GM23338 (cell line): ENCODE results near the gene SNX14. TPM values are rescaled to one million over a fixed set of nuclear protein-coding genes. Genes with fewer than 3 reads are reported as not detected.

Experiments used
- ATAC-seq: fragments of 200-7000 bp; cut with Tn5 transposase; 3 replicates; pipeline ENCODE4 v1.9.1; 2020
- DNase-seq: peaks from one replicate; pipeline ENCODE4 v3.0.0-alpha.2; 2015; ENCODE audit warnings: low spot score
- H2AFZ ChIP-seq: fragments of 200-600 bp; sonication (generic); 2 replicates; pipeline ENCODE4 v1.8.0; 2016; ENCODE audit warnings: antibody characterized with exemption, mild to moderate bottlenecking, moderate library complexity
- H3F3A ChIP-seq: fragments of 200-600 bp; sonication (generic); replicated peaks from 2 replicates; pipeline ENCODE4 v1.8.0; 2017; ENCODE audit warnings: antibody characterized with exemption, mixed run types, low read depth
- H3K27ac ChIP-seq: fragments of 200-600 bp; sonication (generic); 2 replicates; pipeline ENCODE4 v1.6.1; 2016; ENCODE audit warnings: low read depth
- H3K27me3 ChIP-seq: fragments of 200-600 bp; sonication (generic); 2 replicates; pipeline ENCODE4 v1.8.0; 2016; ENCODE audit warnings: mild to moderate bottlenecking, mixed run types, moderate library complexity; ENCODE audit not compliant: insufficient read depth
- H3K36me3 ChIP-seq: fragments of 200-600 bp; sonication (generic); 2 replicates; pipeline ENCODE4 v1.8.0; 2016; ENCODE audit warnings: mild to moderate bottlenecking; ENCODE audit not compliant: insufficient read depth
- H3K4me1 ChIP-seq: fragments of 200-600 bp; sonication (generic); 2 replicates; pipeline ENCODE4 v1.8.0; 2016; ENCODE audit warnings: mild to moderate bottlenecking, moderate library complexity; ENCODE audit not compliant: insufficient read depth
- H3K4me2 ChIP-seq: fragments of 200-600 bp; sonication (generic); 2 replicates; pipeline ENCODE4 v1.7.1; 2017; ENCODE audit warnings: mixed run types
- H3K4me3 ChIP-seq: fragments of 200-600 bp; sonication (generic); 2 replicates; pipeline ENCODE4 v1.6.1; 2016; ENCODE audit warnings: mixed run types
- H3K79me2 ChIP-seq: fragments of 200-600 bp; sonication (generic); replicated peaks from 2 replicates; pipeline ENCODE4 v1.8.0; 2017; ENCODE audit warnings: mild to moderate bottlenecking; ENCODE audit not compliant: insufficient read depth
- H3K9me2 ChIP-seq: fragments of 200-600 bp; sonication (generic); 2 replicates; pipeline ENCODE4 v1.8.0; 2017; ENCODE audit not compliant: insufficient read depth
- H4K20me1 ChIP-seq: fragments of 200-600 bp; sonication (generic); replicated peaks from 2 replicates; pipeline ENCODE4 v1.8.0; 2017; ENCODE audit warnings: mild to moderate bottlenecking; ENCODE audit not compliant: insufficient read depth
- H3K27ac Mint-ChIP-seq: 2 replicates; pipeline ENCODE4 v1.8.0; 2020; ENCODE audit warnings: inconsistent platforms, mild to moderate bottlenecking, moderate library complexity, mixed read lengths
- H3K27me3 Mint-ChIP-seq: 3 replicates; pipeline ENCODE4 v1.8.0; 2022; ENCODE audit warnings: low read depth, mild to moderate bottlenecking, moderate library complexity, mixed read lengths, inconsistent platforms; ENCODE audit not compliant: insufficient read depth, poor library complexity
- H3K36me3 Mint-ChIP-seq: 3 replicates; pipeline ENCODE4 v1.8.0; 2021; ENCODE audit warnings: low read depth, mild to moderate bottlenecking, inconsistent platforms, moderate library complexity, mixed read lengths
- H3K4me1 Mint-ChIP-seq: 3 replicates; pipeline ENCODE4 v1.8.0; 2020; ENCODE audit warnings: mild to moderate bottlenecking, inconsistent platforms, mixed read lengths
- H3K4me3 Mint-ChIP-seq: 3 replicates; pipeline ENCODE4 v1.8.0; 2021; ENCODE audit warnings: moderate library complexity, mild to moderate bottlenecking, inconsistent platforms, mixed read lengths
- H3K9me3 Mint-ChIP-seq: 3 replicates; pipeline ENCODE4 v1.8.0; 2020; ENCODE audit warnings: moderate library complexity, mild to moderate bottlenecking, inconsistent platforms, mixed read lengths
- CREB1 ChIP-seq: fragments of 250-450 bp; sonication (Bioruptor Pico); IDR thresholded peaks from 2 replicates; pipeline ENCODE4 v1.5.0; 2020; ENCODE audit warnings: low read depth, mild to moderate bottlenecking, moderate library complexity
- CTCF ChIP-seq, 2 experiments: fragments of 200-600 bp in 1 of 2; sonication (generic) in 1 of 2; conservative IDR thresholded peaks; 2 replicates each; pipeline versions ENCODE4 v1.5.1 to v1.6.1; 2016 to 2017; ENCODE audit warnings: antibody characterized with exemption in 2 of 2, low read depth in 2 of 2, mild to moderate bottlenecking in 2 of 2, moderate library complexity in 1 of 2
- ETS1 ChIP-seq: IDR thresholded peaks from 2 replicates; pipeline ENCODE4 v1.6.1; 2016; ENCODE audit warnings: antibody characterized with exemption
- EZH2 ChIP-seq: fragments of 200-600 bp; sonication (generic); IDR thresholded peaks from one replicate; pipeline ENCODE4 v1.8.0; 2017; ENCODE audit warnings: antibody characterized with exemption, mild to moderate bottlenecking, low read depth; ENCODE audit not compliant: unreplicated experiment
- EZH2phosphoT487 ChIP-seq: fragments of 200-600 bp; sonication (generic); IDR thresholded peaks from one replicate; pipeline ENCODE4 v1.8.1; 2018; ENCODE audit warnings: antibody characterized with exemption; ENCODE audit not compliant: unreplicated experiment
- JUNB ChIP-seq: IDR thresholded peaks from one replicate; pipeline ENCODE4 v1.6.1; 2016; ENCODE audit warnings: antibody characterized with exemption; ENCODE audit not compliant: unreplicated experiment
- NANOG ChIP-seq: IDR thresholded peaks from 2 replicates; pipeline ENCODE4 v1.6.1; 2016; ENCODE audit warnings: antibody characterized with exemption, borderline replicate concordance
- POLR2AphosphoS5 ChIP-seq: IDR thresholded peaks from 2 replicates; pipeline ENCODE4 v1.6.1; 2016; ENCODE audit warnings: antibody characterized with exemption, low read depth
- polyA plus RNA-seq: library from polyadenylated mRNA; unstranded; fragments of >200 nt; fragmentation: Nextera tagmentation; extraction: Ambion mirVana; gene quantifications from 2 replicates; pipeline ENCODE4 v1.2.1, GENCODE V29; 2016
- total RNA-seq: library from RNA; depleted of rRNA; stranded (reverse); fragments of >200 nt; shearing (Covaris generic); gene quantifications from 2 replicates; pipeline ENCODE4 v1.2.3, GENCODE V29; 2014
- TF ChIP-seq, protein P1 (sequence below): fragments of 250-450 bp; sonication (Bioruptor Pico); IDR thresholded peaks from 2 replicates; pipeline ENCODE4 v1.5.0; 2020; ENCODE audit warnings: mild to moderate bottlenecking, moderate library complexity

The SNX14 gene
- total and polyA plus RNA-seq, 2 experiments from 2014 or later, result 23.1 to 32.0 TPM

- Histone ChIP-seq H2AFZ (no peak overlapping the region), H3K36me3 (peaks cover 3% of the 10 kb centered on the region; the same call in 1 of the 2 replicates), H3K9me2 (no peaks in the 10 kb centered on the region), H3F3A (no peaks in the 10 kb centered on the region), H3K4me2 (no peak overlapping the region), H3K4me1 (no peaks in the 10 kb centered on the region), H4K20me1 (no peaks in the 10 kb centered on the region; the same call in 1 of the 2 replicates), H3K27ac (no peak overlapping the region), H3K79me2 (no peaks in the 10 kb centered on the region; the same call in 1 of the 2 replicates), H3K27me3 (no peaks in the 10 kb centered on the region), H3K4me3 (no peak overlapping the region)
- Mint-ChIP-seq H3K9me3 (no peaks in the 10 kb centered on the region), H3K4me1 (no peaks in the 10 kb centered on the region), H3K27ac (no peak overlapping the region), H3K36me3 (peaks cover 4% of the 10 kb centered on the region; the same call in 2 of the 3 replicates), H3K27me3 (peaks cover 3% of the 10 kb centered on the region), H3K4me3 (no peak overlapping the region)
- ATAC-seq, result no peak
- no peak for DNase-seq
- no peak for TF ChIP-seq NANOG
- no peak for TF ChIP-seq POLR2AphosphoS5
- TF ChIP-seq EZH2phosphoT487, result no peak
- TF ChIP-seq, protein P1, sequence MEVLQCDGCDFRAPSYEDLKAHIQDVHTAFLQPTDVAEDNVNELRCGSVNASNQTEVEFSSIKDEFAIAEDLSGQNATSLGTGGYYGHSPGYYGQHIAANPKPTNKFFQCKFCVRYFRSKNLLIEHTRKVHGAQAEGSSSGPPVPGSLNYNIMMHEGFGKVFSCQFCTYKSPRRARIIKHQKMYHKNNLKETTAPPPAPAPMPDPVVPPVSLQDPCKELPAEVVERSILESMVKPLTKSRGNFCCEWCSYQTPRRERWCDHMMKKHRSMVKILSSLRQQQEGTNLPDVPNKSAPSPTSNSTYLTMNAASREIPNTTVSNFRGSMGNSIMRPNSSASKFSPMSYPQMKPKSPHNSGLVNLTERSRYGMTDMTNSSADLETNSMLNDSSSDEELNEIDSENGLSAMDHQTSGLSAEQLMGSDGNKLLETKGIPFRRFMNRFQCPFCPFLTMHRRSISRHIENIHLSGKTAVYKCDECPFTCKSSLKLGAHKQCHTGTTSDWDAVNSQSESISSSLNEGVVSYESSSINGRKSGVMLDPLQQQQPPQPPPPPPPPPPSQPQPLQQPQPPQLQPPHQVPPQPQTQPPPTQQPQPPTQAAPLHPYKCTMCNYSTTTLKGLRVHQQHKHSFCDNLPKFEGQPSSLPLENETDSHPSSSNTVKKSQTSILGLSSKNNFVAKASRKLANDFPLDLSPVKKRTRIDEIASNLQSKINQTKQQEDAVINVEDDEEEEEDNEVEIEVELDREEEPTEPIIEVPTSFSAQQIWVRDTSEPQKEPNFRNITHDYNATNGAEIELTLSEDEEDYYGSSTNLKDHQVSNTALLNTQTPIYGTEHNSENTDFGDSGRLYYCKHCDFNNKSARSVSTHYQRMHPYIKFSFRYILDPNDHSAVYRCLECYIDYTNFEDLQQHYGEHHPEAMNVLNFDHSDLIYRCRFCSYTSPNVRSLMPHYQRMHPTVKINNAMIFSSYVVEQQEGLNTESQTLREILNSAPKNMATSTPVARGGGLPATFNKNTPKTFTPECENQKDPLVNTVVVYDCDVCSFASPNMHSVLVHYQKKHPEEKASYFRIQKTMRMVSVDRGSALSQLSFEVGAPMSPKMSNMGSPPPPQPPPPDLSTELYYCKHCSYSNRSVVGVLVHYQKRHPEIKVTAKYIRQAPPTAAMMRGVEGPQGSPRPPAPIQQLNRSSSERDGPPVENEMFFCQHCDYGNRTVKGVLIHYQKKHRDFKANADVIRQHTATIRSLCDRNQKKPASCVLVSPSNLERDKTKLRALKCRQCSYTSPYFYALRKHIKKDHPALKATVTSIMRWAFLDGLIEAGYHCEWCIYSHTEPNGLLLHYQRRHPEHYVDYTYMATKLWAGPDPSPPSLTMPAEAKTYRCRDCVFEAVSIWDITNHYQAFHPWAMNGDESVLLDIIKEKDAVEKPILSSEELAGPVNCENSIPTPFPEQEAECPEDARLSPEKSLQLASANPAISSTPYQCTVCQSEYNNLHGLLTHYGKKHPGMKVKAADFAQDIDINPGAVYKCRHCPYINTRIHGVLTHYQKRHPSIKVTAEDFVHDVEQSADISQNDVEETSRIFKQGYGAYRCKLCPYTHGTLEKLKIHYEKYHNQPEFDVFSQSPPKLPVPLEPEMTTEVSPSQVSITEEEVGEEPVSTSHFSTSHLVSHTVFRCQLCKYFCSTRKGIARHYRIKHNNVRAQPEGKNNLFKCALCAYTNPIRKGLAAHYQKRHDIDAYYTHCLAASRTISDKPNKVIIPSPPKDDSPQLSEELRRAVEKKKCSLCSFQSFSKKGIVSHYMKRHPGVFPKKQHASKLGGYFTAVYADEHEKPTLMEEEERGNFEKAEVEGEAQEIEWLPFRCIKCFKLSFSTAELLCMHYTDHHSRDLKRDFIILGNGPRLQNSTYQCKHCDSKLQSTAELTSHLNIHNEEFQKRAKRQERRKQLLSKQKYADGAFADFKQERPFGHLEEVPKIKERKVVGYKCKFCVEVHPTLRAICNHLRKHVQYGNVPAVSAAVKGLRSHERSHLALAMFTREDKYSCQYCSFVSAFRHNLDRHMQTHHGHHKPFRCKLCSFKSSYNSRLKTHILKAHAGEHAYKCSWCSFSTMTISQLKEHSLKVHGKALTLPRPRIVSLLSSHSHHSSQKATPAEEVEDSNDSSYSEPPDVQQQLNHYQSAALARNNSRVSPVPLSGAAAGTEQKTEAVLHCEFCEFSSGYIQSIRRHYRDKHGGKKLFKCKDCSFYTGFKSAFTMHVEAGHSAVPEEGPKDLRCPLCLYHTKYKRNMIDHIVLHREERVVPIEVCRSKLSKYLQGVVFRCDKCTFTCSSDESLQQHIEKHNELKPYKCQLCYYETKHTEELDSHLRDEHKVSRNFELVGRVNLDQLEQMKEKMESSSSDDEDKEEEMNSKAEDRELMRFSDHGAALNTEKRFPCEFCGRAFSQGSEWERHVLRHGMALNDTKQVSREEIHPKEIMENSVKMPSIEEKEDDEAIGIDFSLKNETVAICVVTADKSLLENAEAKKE (CRISPR knock-in tag), result no peak
- no peak for TF ChIP-seq JUNB
- TF ChIP-seq CREB1 (CRISPR knock-in tag), result no peak
- no peak for TF ChIP-seq ETS1
- no peak for TF ChIP-seq CTCF (conservative IDR thresholded peaks at IDR 0.05; ENCODE audit: low read depth in 2 of 2)
- TF ChIP-seq EZH2, result no peak
Observed at GRCh38 chr6:85569323-85569722, 24.3 kb downstream of the SNX14 start.
